HEK293 (cell line): Measurements from ENCODE around the gene PEX26.

Experiments
- CTCF ChIA-PET: fragments of 350-600 bp; formaldehyde crosslinking; extraction: SDS; loops from one replicate; lab custom pipeline; 2021; ENCODE audit warnings: antibody characterized with exemption; lab: Yijun Ruan, JAX
- POLR2A ChIA-PET: fragments of 300-600 bp; formaldehyde crosslinking; extraction: SDS; loops from one replicate; lab custom pipeline; 2020; ENCODE audit warnings: antibody characterized with exemption, inconsistent platforms; lab: Yijun Ruan, JAX
- H3K27ac ChIP-seq: fragments of 200-500 bp; sonication (Bioruptor generic); 2 replicates; pipeline ENCODE4 v1.5.1; 2014; ENCODE audit warnings: low read depth, low read length, control low read depth, inconsistent platforms; ENCODE audit errors: extremely low read depth
- H3K36me3 ChIP-seq, 2 experiments: fragments of 200-500 bp in 1 of 2; sonication (Bioruptor generic) in 1 of 2; 1 replicate in 1 of 2; 2 replicates in 1 of 2; pipeline ENCODE4 v1.5.1; 2014 to 2017; ENCODE audit warnings: inconsistent platforms in 2 of 2, low read length in 2 of 2; ENCODE audit not compliant: control insufficient read depth in 2 of 2, insufficient read depth in 1 of 2
- H3K4me1 ChIP-seq: fragments of 200-500 bp; sonication (Bioruptor generic); 2 replicates; pipeline ENCODE4 v1.5.1; 2014; ENCODE audit warnings: mild to moderate bottlenecking, low read length, inconsistent platforms; ENCODE audit not compliant: control insufficient read depth, insufficient read depth
- H3K4me3 ChIP-seq: 2 replicates; pipeline ENCODE4 v1.5.1; 2011; ENCODE audit warnings: low read depth, mild to moderate bottlenecking, control low read depth, low read length, moderate library complexity
- H3K9me3 ChIP-seq: fragments of 200-500 bp; sonication (Bioruptor generic); 2 replicates; pipeline ENCODE4 v1.5.1; 2014; ENCODE audit warnings: low read depth, low read length, inconsistent platforms; ENCODE audit not compliant: control insufficient read depth, insufficient read depth
- FEZF1 ChIP-seq: fragments of 450-650 bp; formaldehyde crosslinking; IDR thresholded peaks from 2 replicates; pipeline ENCODE4 v1.5.1; 2016; ENCODE audit warnings: missing biosample characterization, missing genetic modification characterization
- GLI2 ChIP-seq: fragments of 450-650 bp; formaldehyde crosslinking; IDR thresholded peaks from 2 replicates; pipeline ENCODE4; 2017; ENCODE audit warnings: missing biosample characterization, missing genetic modification characterization, low read depth, borderline replicate concordance
- GLIS1 ChIP-seq: fragments of 450-650 bp; formaldehyde crosslinking; IDR thresholded peaks from 2 replicates; pipeline ENCODE4 v1.5.1; 2016; ENCODE audit warnings: missing biosample characterization, missing genetic modification characterization
- MEIS1 ChIP-seq: sonication (generic); formaldehyde crosslinking; IDR thresholded peaks from 2 replicates; pipeline ENCODE4 v1.8.1; 2022; ENCODE audit warnings: missing genetic modification reagents, mild to moderate bottlenecking, borderline replicate concordance
- RBAK ChIP-seq: fragments of 450-650 bp; formaldehyde crosslinking; IDR thresholded peaks from 2 replicates; pipeline ENCODE4 v1.5.1; 2016; ENCODE audit warnings: missing biosample characterization, missing genetic modification characterization
- SP2 ChIP-seq: fragments of 450-650 bp; formaldehyde crosslinking; IDR thresholded peaks from 2 replicates; pipeline ENCODE4 v1.5.1; 2016; ENCODE audit warnings: missing biosample characterization, missing genetic modification characterization
- ZBTB26 ChIP-seq: fragments of 450-650 bp; formaldehyde crosslinking; optimal IDR thresholded peaks from 2 replicates; pipeline ENCODE3; 2016; ENCODE audit warnings: missing biosample characterization, mild to moderate bottlenecking, missing genetic modification characterization
- ZBTB48 ChIP-seq: fragments of 450-650 bp; formaldehyde crosslinking; IDR thresholded peaks from 2 replicates; pipeline ENCODE4 v1.5.1; 2016; ENCODE audit warnings: missing biosample characterization, missing genetic modification characterization
- ZFHX2 ChIP-seq: fragments of 450-650 bp; formaldehyde crosslinking; conservative IDR thresholded peaks from 2 replicates; pipeline ENCODE4 v1.5.1; 2016; ENCODE audit warnings: missing biosample characterization, missing genetic modification characterization
- ZFP69B ChIP-seq: fragments of 450-650 bp; formaldehyde crosslinking; IDR thresholded peaks from 2 replicates; pipeline ENCODE4 v1.5.1; 2016; ENCODE audit warnings: missing biosample characterization, missing genetic modification characterization
- ZIC2 ChIP-seq: fragments of 450-650 bp; formaldehyde crosslinking; IDR thresholded peaks from 2 replicates; pipeline ENCODE4 v1.5.1; 2016; ENCODE audit warnings: missing biosample characterization, missing genetic modification characterization
- ZNF10 ChIP-seq: fragments of 450-650 bp; formaldehyde crosslinking; IDR thresholded peaks from 2 replicates; pipeline ENCODE4 v1.5.1; 2017; ENCODE audit warnings: missing biosample characterization, missing genetic modification characterization
- ZNF266 ChIP-seq: fragments of 450-650 bp; formaldehyde crosslinking; IDR thresholded peaks from 2 replicates; pipeline ENCODE4 v1.5.1; 2016; ENCODE audit warnings: missing biosample characterization, missing genetic modification characterization, low read depth
- ZNF292 ChIP-seq: fragments of 450-650 bp; formaldehyde crosslinking; IDR thresholded peaks from 2 replicates; pipeline ENCODE4 v1.5.1; 2016; ENCODE audit warnings: low read depth, missing biosample characterization, missing genetic modification characterization, borderline replicate concordance
- ZNF488 ChIP-seq: fragments of 450-650 bp; formaldehyde crosslinking; IDR thresholded peaks from 2 replicates; pipeline ENCODE4 v1.5.1; 2016; ENCODE audit warnings: missing biosample characterization, missing genetic modification characterization
- ZNF510 ChIP-seq: fragments of 450-650 bp; formaldehyde crosslinking; IDR thresholded peaks from 2 replicates; pipeline ENCODE4 v1.5.1; 2018; ENCODE audit warnings: mild to moderate bottlenecking, missing genetic modification characterization, missing biosample characterization; ENCODE audit not compliant: insufficient replicate concordance
- ZNF513 ChIP-seq: fragments of 450-650 bp; IDR thresholded peaks from 2 replicates; pipeline ENCODE4 v1.5.1; 2018; ENCODE audit warnings: missing biosample characterization, missing genetic modification characterization
- ZNF561 ChIP-seq: fragments of 450-650 bp; IDR thresholded peaks from 2 replicates; pipeline ENCODE4 v1.5.1; 2018; ENCODE audit warnings: missing biosample characterization, missing genetic modification characterization, borderline replicate concordance
- ZNF596 ChIP-seq: fragments of 450-650 bp; IDR thresholded peaks from 2 replicates; pipeline ENCODE4 v1.5.0; 2018; ENCODE audit warnings: missing biosample characterization, mild to moderate bottlenecking, missing genetic modification characterization, moderate library complexity
- ZNF600 ChIP-seq: fragments of 450-650 bp; formaldehyde crosslinking; IDR thresholded peaks from 2 replicates; pipeline ENCODE4 v1.5.1; 2016; ENCODE audit warnings: missing biosample characterization, missing genetic modification characterization
- ZNF645 ChIP-seq: fragments of 450-650 bp; formaldehyde crosslinking; IDR thresholded peaks from 2 replicates; pipeline ENCODE4; 2016; ENCODE audit warnings: missing biosample characterization, missing genetic modification characterization
- ZNF692 ChIP-seq: fragments of 450-650 bp; formaldehyde crosslinking; IDR thresholded peaks from 2 replicates; pipeline ENCODE4 v1.5.1; 2016; ENCODE audit warnings: missing biosample characterization, missing genetic modification characterization

PEX26 gene

GRCh38 chr22:18087350-18087855 is 9.6 kb downstream of the PEX26 start:
- peak; percentile 69 for TF ChIP-seq ZIC2
- TF ChIP-seq GLIS1 (tag by site-specific recombination): peak; percentile 20; the same call in 1 of the 2 replicates
- no peak for TF ChIP-seq MEIS1 (CRISPR knock-in tag)
- peak; percentile 43; the same call in 1 of the 2 replicates for TF ChIP-seq FEZF1 (tag by site-specific recombination)
- TF ChIP-seq, all 188 proteins: peak for 3
- ChIA-PET POLR2A (no interaction called here), CTCF (interaction anchor here (3.3 kb wide), 1 partner anchor 11 kb away, joined by 19 read pairs; the partner anchor contains the start of gene PEX26)
- Histone ChIP-seq H3K9me3 (no peaks in the 10 kb centered on the region), H3K27ac (no peak overlapping the region), H3K4me3 (no peak overlapping the region), H3K36me3 (peaks cover 53 to 94% of the 10 kb centered on the region in 2 experiments), H3K4me1 (no peaks in the 10 kb centered on the region)

GRCh38 chr22:18088825-18089568 is 11.2 kb downstream of the PEX26 start:
- CTCF ChIA-PET: interaction anchor here (0.6 to 3.3 kb wide), 5 partner anchors 9 to 303 kb away, joined by 3 to 19 read pairs (median 4); partner anchors contain the start of gene PEX26
- no peak overlapping the region for H3K27ac ChIP-seq
- peaks cover 46 to 78% of the 10 kb centered on the region in 2 experiments for H3K36me3 ChIP-seq
- no peak overlapping the region for H3K4me3 ChIP-seq
- no peaks in the 10 kb centered on the region for H3K4me1 ChIP-seq
- H3K9me3 ChIP-seq: no peaks in the 10 kb centered on the region
- no peak for TF ChIP-seq RBAK (tag by site-specific recombination)
- TF ChIP-seq ZNF596 (tag by site-specific recombination): no peak
- no peak for TF ChIP-seq ZNF292 (tag by site-specific recombination)
- no peak for TF ChIP-seq ZFP69B (tag by site-specific recombination)
- no peak for TF ChIP-seq ZNF561 (tag by site-specific recombination)
- no peak for TF ChIP-seq ZNF692 (tag by site-specific recombination)
- no peak for TF ChIP-seq ZBTB26
- no peak for TF ChIP-seq ZNF510 (tag by site-specific recombination)
- TF ChIP-seq SP2: no peak
- TF ChIP-seq ZNF266: no peak
- TF ChIP-seq ZNF600 (tag by site-specific recombination): no peak
- TF ChIP-seq ZBTB48 (tag by site-specific recombination): no peak
- TF ChIP-seq ZNF488: no peak
- no peak for TF ChIP-seq GLI2 (tag by site-specific recombination)
- no peak for TF ChIP-seq ZFHX2 (tag by site-specific recombination)
- no peak for TF ChIP-seq ZNF513 (tag by site-specific recombination)
- no peak for TF ChIP-seq ZNF645
- no peak for TF ChIP-seq ZNF10 (tag by site-specific recombination)
- POLR2A ChIA-PET: interaction anchor here (0.6 to 1.2 kb wide), 5 partner anchors 10 to 338 kb away, joined by 3 to 6 read pairs (median 3); partner anchors contain the start of gene PEX26
